ENCODE data around the gene SEC22C.

The SEC22C gene

GRCh38 chr3:42505128-42505848 is 76.5 kb downstream of the SEC22C start:
- H3K4me3 ChIP-seq (ENCODE audit: low read depth, low read length), result no peak overlapping the region
- TF ChIP-seq CTCF (IDR thresholded peaks at IDR 0.05; ENCODE audit: low read depth, low read length), result no peak

GRCh38 chr3:42504334-42505127 is 77.2 kb downstream of the SEC22C start:
- no peak overlapping the region for H3K4me3 ChIP-seq (ENCODE audit: low read depth, low read length)
- TF ChIP-seq CTCF (IDR thresholded peaks at IDR 0.05; ENCODE audit: low read depth, low read length), result no peak

- TF ChIP-seq CTCF (IDR thresholded peaks at IDR 0.05; ENCODE audit: low read depth, low read length), result no peak
- no peak overlapping the region for H3K4me3 ChIP-seq (ENCODE audit: low read depth, low read length)
These were observed 77.8 kb downstream of the SEC22C start for GRCh38 chr3:42503957-42504333.

GRCh38 chr3:42503251-42503924 is 78.4 kb downstream of the SEC22C start:
- TF ChIP-seq CTCF (IDR thresholded peaks at IDR 0.05; ENCODE audit: low read depth, low read length), result no peak
- H3K4me3 ChIP-seq (ENCODE audit: low read depth, low read length), result no peak overlapping the region

- TF ChIP-seq CTCF (IDR thresholded peaks at IDR 0.05; ENCODE audit: low read depth, low read length), result no peak
- H3K4me3 ChIP-seq (ENCODE audit: low read depth, low read length), result no peak within 1 kb of the TSS
These were observed 79.1 kb downstream of the SEC22C start, which contains the start of gene VIPR1 for GRCh38 chr3:42502429-42503250. TSS of gene VIPR1 (plus strand) at chr3:42502643. CDS start at chr3:42502736, 93 bp downstream.

GRCh38 chr3:42501681-42502428 is 79.9 kb downstream of the SEC22C start:
- no peak for TF ChIP-seq CTCF (IDR thresholded peaks at IDR 0.05; ENCODE audit: low read depth, low read length)
- no peak overlapping the region for H3K4me3 ChIP-seq (ENCODE audit: low read depth, low read length)

Data from WI38 (cell line).